Endodermal cell (in vitro differentiated cells): ENCODE measurements around the gene MICAL3. TPM values are rescaled to one million over a fixed set of nuclear protein-coding genes. Genes with fewer than 3 reads are reported as not detected.

ENCODE experiments used
- DNase-seq: peaks from one replicate; pipeline ENCODE4 v3.0.0-alpha.2; 2017
- H3K27ac ChIP-seq: 2 replicates; pipeline ENCODE4 v1.5.1; 2013; ENCODE audit warnings: mild to moderate bottlenecking, low read depth, low read length, moderate library complexity
- H3K27me3 ChIP-seq: 2 replicates; pipeline ENCODE4 v1.6.1; 2013; ENCODE audit warnings: mild to moderate bottlenecking, low read length, moderate library complexity; ENCODE audit not compliant: insufficient read depth, control insufficient read depth, poor library complexity, severe bottlenecking
- H3K36me3 ChIP-seq: 2 replicates; pipeline ENCODE4 v1.7.0; 2013; ENCODE audit warnings: mild to moderate bottlenecking, low read length, moderate library complexity; ENCODE audit not compliant: control insufficient read depth, insufficient read depth
- H3K4me1 ChIP-seq: one replicate; pipeline ENCODE4 v1.7.0; 2013; ENCODE audit warnings: low read length; ENCODE audit not compliant: control insufficient read depth, insufficient read depth
- H3K4me3 ChIP-seq: 2 replicates; pipeline ENCODE4 v1.5.1; 2013; ENCODE audit warnings: mild to moderate bottlenecking, low read length, moderate library complexity
- H3K9ac ChIP-seq: 2 replicates; pipeline ENCODE4 v1.6.1; 2013; ENCODE audit warnings: mild to moderate bottlenecking, low read length, moderate library complexity; ENCODE audit not compliant: poor library complexity, severe bottlenecking; ENCODE audit errors: extremely low read depth
- H3K9me3 ChIP-seq: 2 replicates; pipeline ENCODE4 v1.6.1; 2013; ENCODE audit warnings: mild to moderate bottlenecking, low read length, moderate library complexity; ENCODE audit not compliant: control insufficient read depth
- H3K27ac Mint-ChIP-seq: 2 replicates; pipeline ENCODE4 v1.8.0; 2020; ENCODE audit warnings: mixed read lengths
- H3K27me3 Mint-ChIP-seq: 2 replicates; pipeline ENCODE4 v1.8.0; 2021; ENCODE audit warnings: mild to moderate bottlenecking, mixed read lengths; ENCODE audit not compliant: insufficient read depth
- H3K36me3 Mint-ChIP-seq: 2 replicates; pipeline ENCODE4 v1.8.0; 2020; ENCODE audit warnings: low read depth, mixed read lengths
- H3K4me1 Mint-ChIP-seq: 2 replicates; pipeline ENCODE4 v1.8.0; 2020; ENCODE audit warnings: mixed read lengths
- H3K4me3 Mint-ChIP-seq: 2 replicates; pipeline ENCODE4 v1.8.0; 2020; ENCODE audit warnings: mild to moderate bottlenecking, moderate library complexity, mixed read lengths
- H3K9me3 Mint-ChIP-seq: 2 replicates; pipeline ENCODE4 v1.8.0; 2020; ENCODE audit warnings: mild to moderate bottlenecking, mixed read lengths
- WGBS, 2 experiments: methylation state at CpG; one replicate each; pipeline versions ENCODE4 v1.1.5 to v1.1.7; 2013; ENCODE audit warnings: missing lambda C conversion rate in 2 of 2, mixed read lengths in 1 of 2; ENCODE audit not compliant: insufficient coverage in 1 of 2, insufficient read length in 1 of 2; 5-methylcytosine and 5-hydroxymethylcytosine counted together
- total RNA-seq, 2 donors: library from RNA; stranded (reverse); fragmentation: NEBNext Ultra II Directional in 1 of 2; extraction: Animal tissue kit (Norgen Biotek cat#: 25700) in 1 of 2; gene quantifications; 2 replicates in 1 of 2; 3 replicates in 1 of 2; pipeline ENCODE4 v1.2.1, GENCODE V29; 2021
- TF ChIP-seq, protein P1 (sequence below): fragments of 200-600 bp; sonication (generic); conservative IDR thresholded peaks from 2 replicates; pipeline ENCODE4 v1.5.0; 2021; ENCODE audit warnings: antibody characterized with exemption, mild to moderate bottlenecking

MICAL3 gene
- total RNA-seq, 2 donors from 2014 or later: 42.8 to 48.1 TPM

- Histone ChIP-seq H3K9ac (no peak overlapping the region), H3K27ac (no peak overlapping the region), H3K9me3 (no peaks in the 10 kb centered on the region), H3K4me3 (no peak overlapping the region), H3K4me1 (no peaks in the 10 kb centered on the region), H3K36me3 (peaks cover 59% of the 10 kb centered on the region), H3K27me3 (no peaks in the 10 kb centered on the region)
- no peak overlapping the region for H3K4me3 Mint-ChIP-seq
- no peaks in the 10 kb centered on the region for H3K4me1 Mint-ChIP-seq
- no peaks in the 10 kb centered on the region for H3K27me3 Mint-ChIP-seq
- TF ChIP-seq, protein P1, sequence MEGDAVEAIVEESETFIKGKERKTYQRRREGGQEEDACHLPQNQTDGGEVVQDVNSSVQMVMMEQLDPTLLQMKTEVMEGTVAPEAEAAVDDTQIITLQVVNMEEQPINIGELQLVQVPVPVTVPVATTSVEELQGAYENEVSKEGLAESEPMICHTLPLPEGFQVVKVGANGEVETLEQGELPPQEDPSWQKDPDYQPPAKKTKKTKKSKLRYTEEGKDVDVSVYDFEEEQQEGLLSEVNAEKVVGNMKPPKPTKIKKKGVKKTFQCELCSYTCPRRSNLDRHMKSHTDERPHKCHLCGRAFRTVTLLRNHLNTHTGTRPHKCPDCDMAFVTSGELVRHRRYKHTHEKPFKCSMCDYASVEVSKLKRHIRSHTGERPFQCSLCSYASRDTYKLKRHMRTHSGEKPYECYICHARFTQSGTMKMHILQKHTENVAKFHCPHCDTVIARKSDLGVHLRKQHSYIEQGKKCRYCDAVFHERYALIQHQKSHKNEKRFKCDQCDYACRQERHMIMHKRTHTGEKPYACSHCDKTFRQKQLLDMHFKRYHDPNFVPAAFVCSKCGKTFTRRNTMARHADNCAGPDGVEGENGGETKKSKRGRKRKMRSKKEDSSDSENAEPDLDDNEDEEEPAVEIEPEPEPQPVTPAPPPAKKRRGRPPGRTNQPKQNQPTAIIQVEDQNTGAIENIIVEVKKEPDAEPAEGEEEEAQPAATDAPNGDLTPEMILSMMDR: no peak
- DNase-seq: no peak
- no peak overlapping the region for H3K27ac Mint-ChIP-seq
- WGBS, 2 experiments: 87 to 88% methylated on average over 9 to 12 of the region's 12 CpGs
- no peaks in the 10 kb centered on the region for H3K9me3 Mint-ChIP-seq
- peaks cover 37% of the 10 kb centered on the region for H3K36me3 Mint-ChIP-seq
Measured at GRCh38 chr22:17888439-17888838, 135.9 kb downstream of the MICAL3 start.

DNA sequence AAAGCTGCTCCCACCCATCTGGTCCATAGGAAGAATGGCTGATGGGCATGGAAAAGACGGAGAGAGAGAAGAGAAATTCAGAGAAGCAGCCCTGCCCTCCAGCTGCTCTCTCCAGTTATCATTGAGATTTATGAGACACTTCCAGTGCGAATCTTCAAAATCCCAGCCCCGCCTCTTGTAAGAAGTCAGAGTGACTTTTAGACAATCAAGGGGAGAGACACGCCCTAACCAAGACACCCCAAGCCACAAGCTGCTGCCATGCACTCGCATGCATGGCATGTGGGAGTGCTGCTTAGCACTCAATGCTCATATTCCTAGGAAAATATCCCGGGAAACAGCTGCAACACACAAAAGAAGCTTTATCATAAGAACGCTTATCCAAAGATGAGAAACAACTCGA, 139.5 kb downstream of the MICAL3 start:
- Mint-ChIP-seq H3K27ac (no peak overlapping the region), H3K4me3 (no peak overlapping the region), H3K27me3 (no peaks in the 10 kb centered on the region), H3K4me1 (no peaks in the 10 kb centered on the region), H3K9me3 (no peaks in the 10 kb centered on the region), H3K36me3 (peaks cover 36% of the 10 kb centered on the region)
- Histone ChIP-seq H3K9ac (no peak overlapping the region), H3K4me3 (no peak overlapping the region), H3K27ac (no peak overlapping the region), H3K36me3 (peaks cover 47% of the 10 kb centered on the region), H3K27me3 (no peaks in the 10 kb centered on the region), H3K4me1 (no peaks in the 10 kb centered on the region), H3K9me3 (no peaks in the 10 kb centered on the region)
- WGBS, 2 experiments: 92 to 100% methylated on average over 2 to 8 of the region's 8 CpGs
- TF ChIP-seq, protein P1: no peak
- DNase-seq: no peak

DNA sequence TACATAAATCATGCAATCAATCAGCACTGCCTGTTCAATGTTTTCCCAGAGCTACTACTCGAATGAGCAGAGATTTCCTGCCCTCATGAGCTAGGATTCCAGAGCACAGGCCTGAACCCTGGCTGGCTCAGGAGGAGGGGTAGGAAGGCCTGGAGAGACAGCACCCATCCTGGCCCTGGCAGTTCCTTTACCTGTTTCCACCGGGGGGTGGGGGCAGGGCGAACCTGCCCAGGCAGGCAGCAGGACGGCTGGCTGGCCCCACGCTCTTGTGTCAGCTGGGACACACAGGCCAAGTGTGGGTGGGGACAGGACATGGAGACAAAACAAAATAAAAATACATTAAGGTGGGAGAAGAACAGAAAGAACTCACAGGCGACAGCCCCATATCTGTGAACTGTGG, 140.3 kb downstream of the MICAL3 start:
- H3K27me3 Mint-ChIP-seq: no peaks in the 10 kb centered on the region
- H3K9ac ChIP-seq: no peak overlapping the region

More for the DNA sequence above, 140.3 kb downstream of the MICAL3 start:
- H3K4me1 ChIP-seq: no peaks in the 10 kb centered on the region
- Mint-ChIP-seq H3K9me3 (no peaks in the 10 kb centered on the region), H3K4me1 (no peaks in the 10 kb centered on the region), H3K36me3 (peaks cover 42% of the 10 kb centered on the region), H3K4me3 (no peak overlapping the region), H3K27ac (peak overlapping the region; percentile 17)
- H3K27me3 ChIP-seq: no peaks in the 10 kb centered on the region
- DNase-seq: no peak
- no peaks in the 10 kb centered on the region for H3K9me3 ChIP-seq
- H3K27ac ChIP-seq: no peak overlapping the region
- H3K4me3 ChIP-seq: no peak overlapping the region
- TF ChIP-seq, protein P1: no peak
- peaks cover 47% of the 10 kb centered on the region for H3K36me3 ChIP-seq
- WGBS, 2 experiments: 92% methylated on average over 6 of the region's 6 CpGs; no CpG with 5 or more reads in 1 of the 2 experiments
